Measurements from ENCODE around the gene OR6Q1. TPM values are rescaled to one million over a fixed set of nuclear protein-coding genes. Genes with fewer than 3 reads are reported as not detected.

The OR6Q1 gene
- total RNA-seq, 4 donors from 2014 or later: not detected

DNA sequence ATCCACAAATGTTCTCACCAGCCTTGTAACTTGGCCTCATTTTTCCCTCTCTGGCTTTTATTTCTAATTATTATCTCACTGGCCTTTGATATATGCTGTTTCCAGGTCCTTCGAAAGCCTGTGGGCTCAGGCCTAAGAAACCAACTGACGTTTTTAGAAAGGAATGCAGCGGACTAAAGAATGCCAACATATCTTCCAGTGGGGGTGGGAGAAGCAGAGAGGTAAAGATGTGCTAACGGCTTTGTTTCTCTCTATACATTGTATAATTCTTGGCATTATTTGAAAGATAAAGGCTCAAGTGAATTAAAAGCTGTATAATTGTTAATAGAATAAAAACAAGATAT lies 28.2 kb downstream of the OR6Q1 start:
- TF ChIP-seq POLR2A (IDR thresholded peaks at IDR 0.05): no peak
- TF ChIP-seq, protein P1, sequence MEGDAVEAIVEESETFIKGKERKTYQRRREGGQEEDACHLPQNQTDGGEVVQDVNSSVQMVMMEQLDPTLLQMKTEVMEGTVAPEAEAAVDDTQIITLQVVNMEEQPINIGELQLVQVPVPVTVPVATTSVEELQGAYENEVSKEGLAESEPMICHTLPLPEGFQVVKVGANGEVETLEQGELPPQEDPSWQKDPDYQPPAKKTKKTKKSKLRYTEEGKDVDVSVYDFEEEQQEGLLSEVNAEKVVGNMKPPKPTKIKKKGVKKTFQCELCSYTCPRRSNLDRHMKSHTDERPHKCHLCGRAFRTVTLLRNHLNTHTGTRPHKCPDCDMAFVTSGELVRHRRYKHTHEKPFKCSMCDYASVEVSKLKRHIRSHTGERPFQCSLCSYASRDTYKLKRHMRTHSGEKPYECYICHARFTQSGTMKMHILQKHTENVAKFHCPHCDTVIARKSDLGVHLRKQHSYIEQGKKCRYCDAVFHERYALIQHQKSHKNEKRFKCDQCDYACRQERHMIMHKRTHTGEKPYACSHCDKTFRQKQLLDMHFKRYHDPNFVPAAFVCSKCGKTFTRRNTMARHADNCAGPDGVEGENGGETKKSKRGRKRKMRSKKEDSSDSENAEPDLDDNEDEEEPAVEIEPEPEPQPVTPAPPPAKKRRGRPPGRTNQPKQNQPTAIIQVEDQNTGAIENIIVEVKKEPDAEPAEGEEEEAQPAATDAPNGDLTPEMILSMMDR (IDR thresholded peaks at IDR 0.05): no peak
- no peak overlapping the region for H3K4me3 ChIP-seq (ENCODE audit: low read depth, poor library complexity, severe bottlenecking)
- DNase-seq (ENCODE audit: low spot score in 2 of 2): no peak
- WGBS, 2 donors: 43 to 54% methylated on average over 4 of the region's 4 CpGs
- intact Hi-C loops (cut with DNase I; ENCODE audit: low total_unique reads): loop anchor here (10.0 kb wide), 1 partner anchor 244 kb away; no protein-coding TSS in a partner anchor

DNA sequence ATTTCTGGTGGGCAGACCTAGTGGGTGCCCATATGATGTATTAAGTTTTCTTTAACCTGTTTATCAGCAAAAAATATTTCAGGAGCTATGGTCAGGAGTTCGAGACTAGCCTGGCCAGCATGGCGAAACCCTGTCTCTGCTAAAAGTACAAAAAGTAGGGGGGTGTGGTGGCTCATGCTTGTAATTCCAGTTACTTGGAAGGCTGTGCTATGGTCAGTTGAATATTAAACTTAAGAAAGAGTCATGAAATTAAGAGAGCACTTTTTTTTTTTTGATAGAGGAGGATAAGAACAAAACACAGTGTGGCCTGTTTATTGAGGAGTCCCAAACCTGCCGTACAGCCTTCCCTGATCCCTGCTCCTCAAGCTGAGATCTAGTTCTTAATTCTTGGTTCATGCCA lies 29.8 kb downstream of the OR6Q1 start:
- DNase-seq (ENCODE audit: low spot score in 2 of 2): no peak
- H3K4me3 ChIP-seq (ENCODE audit: low read depth, poor library complexity, severe bottlenecking): no peak overlapping the region
- intact Hi-C loops (cut with DNase I; ENCODE audit: low total_unique reads): no loop called here
- WGBS, 2 donors: 92 to 96% methylated on average over 3 of the region's 3 CpGs
- TF ChIP-seq POLR2A (IDR thresholded peaks at IDR 0.05): no peak
- TF ChIP-seq, protein P1 (IDR thresholded peaks at IDR 0.05): no peak

DNA sequence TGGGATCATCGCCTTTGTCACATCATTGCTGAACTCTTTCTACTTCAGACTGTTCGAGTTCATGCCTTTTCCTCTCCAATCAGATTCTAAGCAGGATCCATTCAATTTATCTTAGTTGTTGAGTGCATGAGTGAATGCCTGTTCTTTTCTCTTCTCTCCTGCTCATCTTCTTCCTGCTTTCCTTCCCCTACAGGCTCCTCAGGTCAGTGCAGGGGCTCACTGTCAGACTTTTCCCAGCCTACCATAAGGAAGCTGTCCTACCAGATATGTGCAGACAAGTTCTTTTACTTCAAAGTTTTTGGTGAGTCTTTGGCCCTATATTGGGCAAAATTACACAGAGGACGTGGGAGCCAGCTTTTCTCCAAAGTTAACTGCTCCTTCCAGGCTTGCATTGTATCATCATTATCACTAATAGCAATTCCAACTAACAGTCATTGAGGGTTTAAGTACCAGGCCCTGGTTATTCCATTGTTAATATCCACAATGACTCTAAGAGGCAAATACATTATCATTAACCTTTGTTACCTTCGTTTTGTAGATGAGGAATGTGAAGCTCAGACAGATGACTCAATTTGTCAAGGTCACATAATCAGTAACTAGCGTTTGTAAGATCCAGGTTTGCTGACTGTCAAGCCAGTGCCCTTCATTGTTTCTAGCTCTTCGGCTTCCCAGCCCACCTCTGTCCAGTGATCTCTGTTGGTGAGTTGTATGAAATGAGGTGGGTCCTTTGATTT lies 30.4 kb downstream of the OR6Q1 start:
- intact Hi-C loops (cut with DNase I; ENCODE audit: low total_unique reads): no loop called here
- no peak for TF ChIP-seq POLR2A (IDR thresholded peaks at IDR 0.05)
- TF ChIP-seq, protein P1 (IDR thresholded peaks at IDR 0.05): no peak
- WGBS, 2 donors: 71 to 74% methylated on average over 6 of the region's 6 CpGs
- H3K4me3 ChIP-seq (ENCODE audit: low read depth, poor library complexity, severe bottlenecking): no peak overlapping the region
- DNase-seq (ENCODE audit: low spot score in 2 of 2): no peak

DNA sequence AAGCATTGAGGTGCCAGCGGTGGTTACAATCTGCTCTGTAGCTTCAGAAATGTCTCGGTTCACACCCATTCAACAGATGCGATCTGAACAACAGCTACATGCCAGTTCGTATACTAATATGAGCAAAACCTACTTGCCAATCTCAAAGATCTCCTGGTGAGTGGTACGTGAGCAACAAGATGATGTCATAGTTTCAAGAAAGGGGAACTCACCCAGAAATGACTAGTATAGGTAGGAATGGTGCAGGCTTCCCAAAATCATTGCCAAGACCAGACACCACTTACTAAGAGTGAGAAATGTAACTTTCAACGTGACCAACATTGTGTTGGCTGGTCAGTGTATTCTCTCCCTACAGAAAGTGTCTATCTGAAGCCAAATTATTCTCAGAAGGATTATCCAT lies 31.1 kb downstream of the OR6Q1 start:
- intact Hi-C loops (cut with DNase I; ENCODE audit: low total_unique reads): no loop called here
- DNase-seq (ENCODE audit: low spot score in 2 of 2): no peak
- H3K4me3 ChIP-seq (ENCODE audit: low read depth, poor library complexity, severe bottlenecking): no peak overlapping the region
- TF ChIP-seq, protein P1 (IDR thresholded peaks at IDR 0.05): no peak
- no peak for TF ChIP-seq POLR2A (IDR thresholded peaks at IDR 0.05)
- 41 to 57% methylated on average over 6 of the region's 6 CpGs for WGBS, 2 donors

DNA sequence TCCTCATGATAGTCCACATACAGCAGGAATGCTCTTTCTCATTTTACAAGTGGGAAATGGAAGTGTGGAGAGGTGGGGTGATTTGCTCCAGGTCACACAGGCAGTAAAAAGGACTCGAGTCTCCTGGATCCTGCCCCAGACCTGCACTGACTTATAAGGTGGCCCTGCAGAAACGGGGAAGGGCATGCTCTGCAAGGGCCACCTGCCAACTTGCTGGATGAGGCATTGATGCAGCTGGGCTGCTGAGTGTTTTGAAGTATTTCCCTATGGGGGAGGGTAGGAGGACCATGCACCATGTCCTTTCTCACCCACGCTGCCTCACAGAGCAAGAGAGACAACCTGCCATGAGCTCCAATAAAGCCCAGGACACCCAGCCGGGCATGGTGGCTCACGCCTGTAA lies 36.9 kb downstream of the OR6Q1 start:
- 63 to 71% methylated on average over 5 of the region's 5 CpGs for WGBS, 2 donors
- intact Hi-C loops (cut with DNase I; ENCODE audit: low total_unique reads): no loop called here
- DNase-seq (ENCODE audit: low spot score in 2 of 2): no peak
- no peak overlapping the region for H3K4me3 ChIP-seq (ENCODE audit: low read depth, poor library complexity, severe bottlenecking)
- TF ChIP-seq, protein P1 (IDR thresholded peaks at IDR 0.05): no peak
- TF ChIP-seq POLR2A (IDR thresholded peaks at IDR 0.05): no peak

DNA sequence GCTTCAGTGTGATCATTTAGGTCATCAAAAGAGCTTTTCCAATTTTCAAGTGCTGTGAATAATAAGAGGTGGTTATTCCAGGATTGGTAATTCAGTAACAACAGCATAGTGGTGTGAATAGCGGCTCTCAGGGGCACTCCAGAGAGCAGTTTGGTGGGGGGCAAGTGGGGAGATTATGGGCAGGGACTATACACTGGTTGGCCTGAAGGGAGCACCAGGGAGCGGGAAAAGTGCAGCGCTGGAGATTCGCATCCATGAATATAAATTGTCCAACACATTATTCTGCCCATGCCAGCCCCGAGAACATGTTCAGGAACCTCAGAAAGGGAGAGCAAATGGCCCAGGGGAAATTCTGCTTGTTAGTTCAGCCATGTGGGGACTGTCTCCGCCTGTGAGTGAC lies 37.9 kb downstream of the OR6Q1 start:
- WGBS, 2 donors: 81 to 91% methylated on average over 6 of the region's 6 CpGs

More for the DNA sequence above, 37.9 kb downstream of the OR6Q1 start:
- no peak overlapping the region for H3K4me3 ChIP-seq (ENCODE audit: low read depth, poor library complexity, severe bottlenecking)
- TF ChIP-seq, protein P1 (IDR thresholded peaks at IDR 0.05): no peak
- TF ChIP-seq POLR2A (IDR thresholded peaks at IDR 0.05): no peak
- intact Hi-C loops (cut with DNase I; ENCODE audit: low total_unique reads): no loop called here
- DNase-seq (ENCODE audit: low spot score in 2 of 2): no peak
